CD4-positive, alpha-beta T cell treated with Interleukin-1 beta for 1 hour (primary cell): ENCODE results near the gene AGFG1.
"Not testable (repeated sequence)": the region's sequence is repeated elsewhere in the genome, so short reads cannot be mapped to it uniquely, and the experiment has no call there.

ENCODE experiments used
- DNase-seq, 2 donors: peaks; one replicate each; pipeline ENCODE4 v3.0.0-alpha.2; 2020 to 2022

AGFG1 gene

GRCh38 chr2:227503433-227504406 is 31.8 kb downstream of the AGFG1 start:
- no peak for DNase-seq

GRCh38 chr2:227504700-227505099 is 32.7 kb downstream of the AGFG1 start:
- no peak for DNase-seq

GRCh38 chr2:227506456-227506855 is 34.5 kb downstream of the AGFG1 start:
- no peak for DNase-seq

- no peak for DNase-seq
Observed at GRCh38 chr2:227507963-227508362, 36.0 kb downstream of the AGFG1 start.

GRCh38 chr2:227509076-227509475 is 37.1 kb downstream of the AGFG1 start:
- DNase-seq, result no peak

GRCh38 chr2:227509824-227510619 is 38.1 kb downstream of the AGFG1 start:
- DNase-seq, result no peak

- DNase-seq, result no peak
Observed at GRCh38 chr2:227510620-227510958, 38.6 kb downstream of the AGFG1 start.

- no peak for DNase-seq
Observed at GRCh38 chr2:227511239-227511930, 39.4 kb downstream of the AGFG1 start.

GRCh38 chr2:227511955-227512354 is 40.0 kb downstream of the AGFG1 start:
- DNase-seq, result no peak

GRCh38 chr2:227513113-227513512 is 41.2 kb downstream of the AGFG1 start:
- no peak for DNase-seq

GRCh38 chr2:227515742-227516141 is 43.8 kb downstream of the AGFG1 start:
- no peak for DNase-seq

- no peak for DNase-seq
Observed at GRCh38 chr2:227517724-227518123, 45.8 kb downstream of the AGFG1 start.

GRCh38 chr2:227518278-227518865 is 46.4 kb downstream of the AGFG1 start:
- not testable (repeated sequence) for DNase-seq

- not testable (repeated sequence) for DNase-seq
Observed at GRCh38 chr2:227521178-227521577, 49.2 kb downstream of the AGFG1 start.

- DNase-seq, result no peak
Observed at GRCh38 chr2:227524665-227525064, 52.7 kb downstream of the AGFG1 start.

- no peak for DNase-seq
Observed at GRCh38 chr2:227527351-227527750, 55.4 kb downstream of the AGFG1 start.

- DNase-seq, result no peak
Observed at GRCh38 chr2:227528803-227529202, 56.8 kb downstream of the AGFG1 start.

- no peak for DNase-seq
Observed at GRCh38 chr2:227529871-227530270, 57.9 kb downstream of the AGFG1 start.

- DNase-seq, result no peak
Observed at GRCh38 chr2:227534714-227535113, 62.8 kb downstream of the AGFG1 start.

- DNase-seq, result no peak
Observed at GRCh38 chr2:227536445-227536844, 64.5 kb downstream of the AGFG1 start.

GRCh38 chr2:227539465-227539956 is 67.6 kb downstream of the AGFG1 start:
- no peak for DNase-seq

GRCh38 chr2:227540352-227540751 is 68.4 kb downstream of the AGFG1 start:
- not testable (repeated sequence) for DNase-seq

GRCh38 chr2:227545990-227546389 is 74.0 kb downstream of the AGFG1 start:
- DNase-seq, result no peak
